ENCODE results near the gene ACAP2.
A peak's percentile ranks its signal among the peaks of the same experiment; 100 is the strongest.
"Not testable (repeated sequence)": the region's sequence is repeated elsewhere in the genome, so short reads cannot be mapped to it uniquely, and the experiment has no call there.

The ACAP2 gene

DNA sequence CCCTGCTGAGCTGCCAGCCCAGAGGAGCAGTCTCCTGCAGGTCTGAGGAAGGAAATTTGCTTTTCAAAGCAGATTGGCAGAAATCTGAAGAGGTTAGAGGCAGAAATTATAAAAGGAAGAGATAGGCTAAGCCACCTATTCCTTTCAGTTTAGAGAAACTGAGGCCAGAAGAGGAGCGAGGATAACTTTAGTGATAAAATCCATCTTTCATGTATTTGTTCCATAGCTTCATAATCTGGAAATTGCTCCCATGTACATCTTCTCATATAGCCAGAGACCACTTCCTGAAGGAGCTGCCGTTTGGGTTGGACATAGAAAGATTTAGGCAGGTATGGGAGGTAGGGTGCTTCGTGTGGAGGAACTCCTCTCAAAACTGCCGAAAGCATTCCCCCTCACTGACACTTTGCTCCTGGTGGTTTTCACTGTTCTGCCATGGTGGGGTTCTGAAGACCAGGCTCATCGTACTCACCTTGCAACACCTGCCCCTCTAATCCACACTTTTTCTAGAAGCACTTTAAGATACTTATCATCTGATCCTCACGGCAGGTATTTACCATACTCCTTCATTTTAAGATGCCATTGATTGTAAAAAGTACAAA, 670 bp upstream of the ACAP2 start:
- no peak for DNase-seq

DNA sequence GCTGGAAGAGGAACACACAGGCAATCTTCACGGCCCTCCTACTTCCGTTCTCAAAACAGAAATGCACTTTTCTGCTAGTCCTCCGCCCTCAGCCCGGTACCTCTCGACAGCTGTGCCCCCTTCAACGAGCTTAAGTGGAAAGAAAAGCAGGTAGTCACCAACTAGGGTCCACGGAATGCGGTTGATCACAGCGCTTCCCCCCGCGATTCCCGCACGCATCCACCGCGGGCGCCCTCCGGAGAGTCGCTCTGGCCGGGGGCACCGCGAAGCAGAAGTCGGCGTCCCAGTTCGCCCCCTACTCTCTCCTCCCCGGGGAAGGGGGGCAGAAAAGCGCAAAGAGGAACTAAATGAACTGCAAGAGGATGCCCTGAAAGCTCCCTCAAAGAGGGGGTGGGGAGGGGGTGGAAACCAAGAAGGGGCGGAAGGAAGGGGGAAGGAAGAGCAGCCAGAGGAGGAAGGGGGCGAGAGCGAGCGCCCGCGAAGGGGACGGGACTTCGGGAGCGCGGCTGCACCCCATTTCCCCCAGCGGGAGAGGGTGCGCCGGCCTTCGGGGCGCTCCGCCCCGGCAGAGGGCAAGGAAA, 738 bp downstream of the ACAP2 start:
- DNase-seq, result peak; percentile 64

DNA sequence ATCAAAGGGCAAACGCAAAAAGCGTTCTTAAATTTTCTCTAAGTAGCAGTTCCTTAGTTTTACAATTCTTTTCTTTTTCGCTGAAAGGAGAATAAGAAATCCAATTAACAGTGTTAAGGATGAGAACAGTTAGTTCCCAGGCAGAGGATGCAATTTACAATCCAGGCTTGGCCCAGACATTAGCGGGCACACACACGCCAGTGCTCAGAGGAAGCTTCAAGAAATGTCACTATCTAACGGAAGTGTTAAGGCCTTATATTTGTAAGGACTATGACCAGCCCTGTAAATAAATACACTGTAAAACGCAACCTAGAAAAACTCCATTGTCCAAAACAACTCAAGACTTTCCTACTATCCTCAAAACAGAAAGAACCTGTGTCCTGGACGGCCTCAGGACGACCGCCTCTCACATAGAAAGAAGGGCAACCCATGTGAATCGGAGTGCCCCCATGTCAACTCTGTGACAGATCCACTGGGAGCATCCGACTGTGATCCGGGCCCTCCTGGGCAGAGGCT, 1.3 kb downstream of the ACAP2 start:
- DNase-seq, result no peak

DNA sequence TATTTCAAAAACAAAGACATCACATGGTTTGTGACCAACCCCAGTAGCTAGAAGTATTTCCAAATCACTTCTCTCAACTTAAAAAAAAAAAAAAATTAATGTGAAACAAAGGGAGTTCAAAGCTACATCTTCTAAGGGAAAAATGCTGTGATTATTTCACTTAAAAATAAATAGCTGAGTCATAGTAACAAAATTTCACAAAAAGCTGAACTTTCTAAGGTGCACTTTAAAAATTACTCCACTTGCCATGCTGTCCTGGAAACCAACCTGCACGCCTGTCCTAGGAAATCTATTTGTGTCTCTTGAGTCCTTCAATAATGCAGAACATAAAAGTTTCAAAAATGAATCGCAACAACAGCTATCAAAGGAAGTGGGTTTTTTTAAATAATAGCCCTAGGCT, 1.8 kb downstream of the ACAP2 start:
- no peak for DNase-seq

DNA sequence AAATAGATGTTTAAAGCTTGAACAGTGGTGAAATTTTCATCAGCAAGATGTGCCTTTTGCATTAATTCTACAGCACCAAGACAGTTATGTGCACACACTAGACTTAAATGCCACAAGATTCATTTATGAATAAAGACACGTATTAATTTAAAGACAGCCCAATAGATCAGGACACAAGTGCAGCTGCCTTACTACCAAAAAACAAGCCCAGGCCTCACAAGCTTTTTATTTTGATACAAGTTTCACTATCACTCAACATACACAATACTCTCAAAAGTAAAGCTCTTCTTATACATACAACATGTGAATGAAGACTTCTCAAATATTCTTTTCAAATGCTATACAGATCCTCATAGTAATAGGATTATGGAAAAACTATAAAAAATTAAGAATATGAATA, 2.4 kb downstream of the ACAP2 start:
- no peak for DNase-seq

DNA sequence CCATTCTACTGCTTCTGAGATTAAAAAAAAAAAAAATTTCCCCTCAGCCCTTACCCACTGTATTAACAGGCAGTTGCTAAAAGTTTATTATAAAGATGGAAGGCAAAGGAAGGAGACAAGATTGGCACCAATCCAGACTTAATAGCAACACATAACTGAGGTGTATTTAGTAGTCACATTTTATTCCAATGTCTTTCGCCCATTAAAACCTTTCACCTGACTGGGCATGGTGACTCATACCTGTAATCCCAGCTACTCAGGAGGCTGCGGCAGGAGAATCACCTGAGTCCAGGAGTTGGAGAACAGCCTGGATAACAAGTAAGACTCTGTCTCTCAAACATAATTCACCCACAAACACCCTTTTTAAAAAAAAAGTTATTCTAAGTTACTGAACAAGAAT, 4.4 kb downstream of the ACAP2 start:
- DNase-seq, result no peak

DNA sequence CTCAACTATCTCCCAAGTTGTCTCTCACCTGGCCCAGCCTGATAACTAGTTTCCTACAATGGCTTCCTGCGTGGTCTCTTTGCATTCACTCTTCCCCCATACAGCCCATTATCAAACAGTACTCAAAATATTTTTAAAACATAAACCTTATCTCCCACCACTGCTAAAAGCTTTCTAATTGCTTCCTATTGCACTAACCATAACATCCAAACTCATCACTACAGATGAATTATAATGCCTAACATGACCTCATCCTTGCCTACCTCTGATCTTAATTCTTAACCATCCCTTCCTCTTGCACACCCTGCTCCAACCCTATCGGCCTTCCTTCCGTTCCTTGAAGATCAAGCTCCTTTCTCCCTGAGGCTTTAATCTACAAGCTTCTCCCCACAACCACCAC, 17.0 kb downstream of the ACAP2 start:
- DNase-seq, result no peak

DNA sequence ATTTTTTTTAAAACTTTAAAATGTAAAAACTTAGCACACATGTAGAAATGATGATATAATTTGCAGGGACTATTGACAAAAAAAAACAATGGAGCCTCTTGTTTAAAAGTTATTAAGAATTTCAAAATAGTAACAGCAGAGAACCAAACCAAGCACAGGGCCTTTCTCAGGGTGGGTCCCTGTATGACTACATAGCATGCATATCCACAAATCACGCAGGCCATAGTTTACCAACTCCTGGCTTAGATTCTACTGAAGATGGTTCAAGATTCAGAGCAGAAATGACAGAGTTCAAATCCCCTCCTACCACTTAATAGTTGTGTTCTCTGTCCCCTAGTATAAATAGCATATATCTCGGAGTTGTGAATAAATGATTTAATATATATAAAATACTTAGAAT, 19.0 kb downstream of the ACAP2 start:
- DNase-seq, result no peak

DNA sequence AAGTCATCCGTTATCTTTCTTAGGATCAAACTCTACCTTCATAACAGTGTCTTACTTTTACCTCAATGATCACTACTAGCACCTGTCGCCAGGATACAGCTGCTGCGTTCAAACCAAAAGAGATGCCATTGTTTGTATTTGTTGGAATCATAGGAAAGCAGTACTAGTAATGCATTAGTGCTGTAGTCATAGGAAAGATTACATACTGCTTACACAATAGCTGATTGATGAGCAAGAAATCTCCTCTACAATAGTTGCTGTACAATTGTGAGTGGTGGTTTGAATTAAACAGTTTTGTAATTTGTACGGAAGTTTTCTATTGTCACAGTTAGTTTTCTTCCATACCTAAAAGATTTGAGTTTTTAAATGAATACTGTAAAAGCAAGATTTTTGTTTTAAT, 21.4 kb downstream of the ACAP2 start:
- DNase-seq, result no peak

DNA sequence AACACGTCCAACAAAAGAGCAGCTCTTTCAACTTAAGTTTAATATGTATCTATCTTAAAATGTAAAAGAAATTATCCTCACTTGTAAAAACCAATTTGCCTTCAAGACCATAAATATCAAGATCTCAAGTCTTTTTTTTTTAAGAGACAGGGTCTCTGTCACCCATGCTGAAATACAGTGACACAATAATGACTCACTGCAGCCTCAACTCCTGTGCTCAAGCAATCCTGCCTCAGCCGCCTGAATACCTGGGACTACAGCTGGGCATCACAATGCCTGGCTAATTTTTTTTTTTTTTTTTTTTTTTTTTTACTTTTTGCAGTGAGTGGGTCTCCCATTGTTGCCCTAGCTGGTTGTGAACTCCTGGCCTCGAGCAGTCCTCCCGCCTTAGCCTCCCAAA, 26.0 kb downstream of the ACAP2 start:
- no peak for DNase-seq

DNA sequence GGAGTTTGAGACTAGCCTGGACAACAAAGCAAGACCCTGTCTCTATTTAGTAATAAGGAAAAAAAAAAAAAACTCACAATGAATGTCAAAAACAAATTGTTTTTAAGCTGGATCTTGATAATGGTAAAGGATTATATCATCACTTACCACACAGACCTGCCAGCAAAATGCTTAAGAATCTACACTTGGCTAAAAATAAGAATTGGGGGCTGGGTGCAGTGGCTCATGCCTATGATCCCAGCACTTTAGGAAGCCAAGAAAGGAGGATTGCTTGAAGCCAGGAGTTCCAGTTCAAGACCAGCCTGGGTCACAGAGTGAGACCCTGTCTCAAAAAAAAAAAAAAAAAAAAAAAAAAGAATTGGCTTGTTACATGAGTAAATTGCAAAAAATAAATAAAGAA, 31.0 kb downstream of the ACAP2 start:
- DNase-seq, result no peak

DNA sequence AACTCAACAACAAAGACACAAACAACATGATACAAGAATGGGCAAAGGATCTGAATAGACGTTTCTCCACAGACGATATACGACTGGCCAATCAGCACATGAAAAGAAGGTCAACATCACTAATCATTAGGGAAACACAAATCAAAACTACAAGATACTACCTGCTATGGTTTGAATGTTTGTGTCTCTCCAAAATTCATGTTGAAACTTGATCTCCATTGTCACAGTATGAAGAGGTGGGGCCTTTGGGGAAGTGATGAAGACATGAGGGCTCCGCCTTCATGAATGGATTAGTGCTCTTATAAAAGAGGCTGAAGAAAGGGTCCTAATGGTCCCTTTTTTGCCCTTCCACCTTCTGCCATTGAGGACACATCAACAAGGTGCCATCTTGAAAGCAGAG, 32.3 kb downstream of the ACAP2 start:
- no peak for DNase-seq

DNA sequence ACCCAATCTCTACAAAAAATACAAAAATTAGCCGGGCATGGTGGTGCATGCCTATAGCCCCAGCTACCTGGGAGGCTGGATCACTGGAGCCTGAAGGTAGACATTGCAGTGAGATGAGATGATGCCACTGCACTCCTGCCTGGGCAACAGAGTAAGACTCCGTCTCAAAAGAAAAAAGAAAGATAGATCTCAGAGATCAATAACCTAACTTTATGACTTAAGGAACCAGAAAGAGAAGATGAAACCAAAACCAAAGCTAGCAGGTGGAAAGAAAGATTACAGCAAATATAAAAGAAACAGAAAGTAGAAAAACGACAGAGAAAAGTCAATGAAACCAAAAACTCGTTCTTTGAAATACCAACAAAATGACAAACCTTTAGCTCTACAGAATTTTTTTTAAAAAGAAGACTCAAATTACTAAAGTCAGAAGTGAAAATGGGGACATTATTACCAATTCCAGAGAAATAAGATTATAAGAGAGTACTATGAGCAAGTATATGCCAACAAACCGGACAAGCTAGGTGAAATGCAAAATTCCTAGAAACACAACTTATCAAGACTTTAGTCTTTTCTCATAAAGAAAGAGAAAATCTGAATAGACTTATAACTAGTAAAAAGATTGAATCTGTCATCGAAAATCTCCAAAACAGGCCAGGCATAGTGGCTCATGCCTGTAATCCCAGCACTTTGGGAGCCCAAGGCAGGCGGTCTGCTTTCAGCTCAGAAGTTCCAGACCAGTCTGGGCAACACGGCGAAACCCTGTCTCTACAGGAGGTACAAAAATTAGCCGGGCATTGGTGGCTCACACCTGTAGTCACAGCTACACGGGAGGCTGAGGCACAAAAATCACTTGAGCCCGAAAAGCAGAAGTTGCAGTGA, 35.0 kb downstream of the ACAP2 start:
- DNase-seq, result no peak

DNA sequence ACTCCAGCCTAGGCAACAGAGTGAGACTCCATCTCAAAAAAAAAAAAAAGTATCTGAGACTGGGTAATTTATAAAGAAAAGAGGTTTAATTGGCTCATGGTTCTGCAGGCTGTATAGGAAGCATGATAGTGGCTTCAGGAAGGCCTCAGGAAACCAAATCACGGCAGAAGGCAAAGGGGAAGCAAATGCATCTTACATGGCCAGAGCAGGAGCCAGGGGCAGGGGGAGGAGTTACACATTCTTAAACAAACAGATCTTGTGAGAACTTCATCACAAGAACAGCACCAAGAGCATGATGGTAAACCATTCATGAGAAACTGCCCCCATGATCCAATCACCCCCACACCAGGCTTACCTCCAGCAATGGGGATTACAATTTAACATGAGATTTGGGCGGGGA, 37.2 kb downstream of the ACAP2 start:
- DNase-seq, result no peak

DNA sequence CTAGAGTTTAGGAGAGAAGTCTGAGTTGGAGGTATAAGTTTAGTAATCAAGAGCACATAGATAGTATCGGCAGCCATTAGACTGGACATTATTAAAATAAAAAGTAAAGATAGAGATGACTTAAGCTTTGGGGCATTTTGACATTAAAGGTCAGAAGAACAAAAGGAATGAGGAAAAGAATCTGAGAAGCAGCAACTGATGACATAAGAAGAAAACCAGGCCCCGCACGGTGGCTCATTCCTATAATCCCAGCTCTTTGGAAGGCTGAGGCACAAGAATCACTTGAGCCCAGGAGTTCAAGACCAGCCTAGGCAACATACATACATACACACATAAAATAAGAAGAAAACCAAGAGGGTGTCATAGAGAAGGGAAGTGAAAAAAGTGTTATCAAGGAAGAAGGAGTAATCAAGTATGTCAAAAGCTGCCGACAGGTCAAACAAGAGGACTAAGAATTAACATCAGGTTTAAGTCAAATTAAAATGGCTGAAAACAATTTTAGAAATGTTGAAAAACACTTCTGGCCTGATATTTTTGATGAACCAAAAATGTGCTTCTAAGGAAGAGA, 38.9 kb downstream of the ACAP2 start:
- no peak for DNase-seq

DNA sequence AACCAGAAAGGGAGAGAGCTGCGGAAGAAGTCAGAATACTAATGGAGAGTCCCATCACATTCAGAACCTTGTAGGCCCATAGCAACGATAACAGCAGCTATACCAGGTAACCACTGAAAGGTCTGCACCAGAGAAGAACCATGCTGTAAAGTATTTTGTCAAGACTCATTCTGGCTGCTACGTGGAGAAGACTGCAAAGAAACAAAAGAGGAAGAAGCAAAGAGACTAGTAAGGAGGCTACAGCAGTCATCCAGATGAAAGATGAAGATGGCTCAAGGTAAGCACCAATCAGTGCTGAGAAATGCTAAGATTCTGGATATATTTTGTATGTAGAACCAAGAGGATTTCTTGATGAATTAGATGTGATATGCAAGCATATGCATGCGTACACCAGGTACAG, 39.6 kb downstream of the ACAP2 start:
- DNase-seq, result no peak

DNA sequence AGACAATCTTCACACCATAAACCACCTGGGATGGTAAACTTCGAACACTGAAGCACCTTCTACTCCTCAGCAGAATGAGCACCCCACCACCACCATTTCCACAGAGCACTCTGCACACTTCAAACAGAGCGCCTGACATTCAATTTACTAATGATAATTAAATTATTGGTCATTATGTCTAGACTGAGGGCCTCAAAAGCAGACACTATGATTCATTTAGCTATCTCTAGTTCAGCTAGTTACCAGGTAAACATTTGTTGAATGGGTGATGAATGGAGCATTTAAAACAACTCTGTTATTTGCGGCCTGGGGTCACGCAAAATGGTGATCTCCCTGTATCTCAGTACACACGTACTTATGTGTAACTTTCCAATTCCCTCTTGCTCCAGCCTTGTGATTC, 40.9 kb downstream of the ACAP2 start:
- no peak for DNase-seq

DNA sequence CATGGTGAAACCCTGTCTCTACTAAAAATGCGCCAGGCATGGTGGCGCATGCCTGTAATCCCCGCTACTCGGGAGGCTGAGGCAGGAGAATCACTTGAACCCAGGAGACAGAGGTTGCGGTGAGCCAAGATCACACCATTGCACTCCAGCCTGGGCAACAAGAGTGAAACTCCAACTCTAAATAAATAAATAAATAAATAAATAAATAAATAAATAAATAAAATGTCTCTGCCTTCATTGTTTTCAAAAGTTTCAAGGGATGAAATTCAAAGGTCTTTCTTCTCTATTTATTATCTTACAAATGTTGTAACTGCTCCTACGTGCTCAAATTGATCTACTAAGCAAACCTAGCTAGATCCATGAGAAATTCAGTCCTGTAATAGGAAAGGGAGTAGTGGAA, 44.4 kb downstream of the ACAP2 start:
- DNase-seq, result not testable (repeated sequence)

DNA sequence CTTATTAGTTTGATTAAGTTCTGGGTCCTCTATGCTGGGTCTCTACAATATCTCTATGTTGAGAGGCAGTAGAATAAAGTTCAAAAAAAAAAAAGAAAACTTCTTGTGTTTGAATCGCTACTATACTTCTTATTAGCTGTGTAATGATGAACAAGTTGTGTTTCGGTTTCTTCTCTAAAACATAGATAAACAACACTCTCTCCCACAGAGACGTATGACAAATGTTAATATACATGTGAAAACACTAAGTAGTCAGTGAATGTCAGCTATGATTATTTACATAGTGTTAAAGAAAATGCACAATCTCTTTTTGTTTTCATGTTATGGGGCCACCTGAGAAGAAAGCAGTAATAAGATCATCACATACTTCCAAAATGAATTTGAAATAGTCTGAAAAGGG, 45.3 kb downstream of the ACAP2 start:
- no peak for DNase-seq

DNA sequence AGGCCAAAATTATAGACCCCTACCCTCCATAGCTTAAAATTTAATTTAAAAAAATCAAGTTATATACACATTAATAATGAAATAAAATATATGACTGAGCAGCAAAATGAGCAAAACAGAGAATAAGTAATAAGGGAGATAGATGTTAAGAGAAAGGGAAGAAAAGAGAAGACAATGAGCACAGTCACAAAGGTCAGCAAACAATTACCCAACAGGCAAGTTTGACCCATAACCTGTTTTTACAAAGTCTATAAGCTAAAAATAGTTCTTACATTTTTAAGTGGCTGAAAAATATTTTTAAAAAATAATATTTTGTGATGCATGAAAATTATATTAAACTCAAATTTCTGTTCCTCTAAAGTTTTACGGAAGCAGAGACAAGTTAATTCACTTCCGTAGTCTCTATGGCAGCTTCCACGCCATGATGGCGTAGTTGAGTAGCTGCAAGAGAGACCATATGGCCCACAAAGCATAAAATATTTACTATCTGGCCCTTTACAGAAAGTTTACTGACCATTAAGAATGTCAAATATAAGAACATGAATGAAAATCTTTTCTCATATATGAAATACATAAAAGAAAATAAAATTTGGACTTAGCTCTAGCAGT, 47.5 kb downstream of the ACAP2 start:
- DNase-seq, result no peak

DNA sequence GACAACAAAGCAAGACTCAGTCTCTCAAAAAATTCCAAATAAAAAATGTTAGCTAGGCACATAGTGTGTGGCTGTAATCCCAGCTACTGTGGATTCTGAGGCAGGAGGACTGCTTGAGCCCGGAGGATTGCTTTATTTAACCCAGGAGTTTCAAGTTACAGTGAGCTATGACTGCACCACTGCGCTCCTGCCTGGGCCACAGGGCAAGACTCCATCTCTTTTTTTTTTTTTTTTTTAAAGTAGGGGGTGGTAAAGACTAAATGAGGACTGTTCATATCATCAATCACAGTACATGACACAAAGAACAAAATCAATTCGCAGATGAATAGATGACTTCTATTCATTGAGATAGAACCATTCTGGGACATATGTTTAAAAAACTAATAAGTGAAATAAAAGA, 48.1 kb downstream of the ACAP2 start:
- no peak for DNase-seq

DNA sequence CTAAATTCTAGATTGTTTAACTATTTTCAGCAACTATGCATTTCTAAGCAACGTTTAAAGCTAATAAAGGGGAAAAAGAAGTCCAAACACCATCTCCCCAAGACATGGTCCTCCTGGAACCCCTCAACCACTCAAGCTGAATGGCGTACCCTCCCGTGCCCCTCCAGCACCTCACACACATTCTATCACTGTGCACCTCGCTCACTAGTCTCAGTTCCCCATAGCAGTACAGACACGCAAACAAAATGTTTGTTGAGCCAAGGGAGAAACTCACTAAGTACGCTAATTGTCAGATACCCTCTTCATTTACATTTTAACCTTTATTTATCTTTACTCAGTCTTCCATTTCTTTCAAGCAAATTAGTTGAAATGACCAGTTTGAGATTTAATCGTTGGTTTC, 48.8 kb downstream of the ACAP2 start:
- DNase-seq, result no peak

DNA sequence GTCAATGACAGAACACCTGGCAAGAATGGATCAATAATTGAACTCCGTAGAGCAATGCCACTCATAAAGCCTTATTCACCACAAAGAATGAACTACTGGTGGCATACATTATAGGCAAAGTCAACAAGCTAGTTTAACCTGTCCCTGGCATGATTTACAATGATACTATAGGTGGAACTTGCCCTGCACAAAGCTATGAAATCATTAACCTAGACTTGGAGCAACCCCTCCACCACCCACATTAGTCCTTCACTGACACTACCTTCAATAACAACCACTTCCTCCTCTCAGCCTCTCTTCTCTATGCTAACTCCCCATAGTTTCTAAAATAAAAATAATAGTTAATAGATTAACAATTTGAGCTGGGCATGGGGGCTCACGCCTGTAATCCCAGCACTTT, 54.4 kb downstream of the ACAP2 start:
- no peak for DNase-seq

DNA sequence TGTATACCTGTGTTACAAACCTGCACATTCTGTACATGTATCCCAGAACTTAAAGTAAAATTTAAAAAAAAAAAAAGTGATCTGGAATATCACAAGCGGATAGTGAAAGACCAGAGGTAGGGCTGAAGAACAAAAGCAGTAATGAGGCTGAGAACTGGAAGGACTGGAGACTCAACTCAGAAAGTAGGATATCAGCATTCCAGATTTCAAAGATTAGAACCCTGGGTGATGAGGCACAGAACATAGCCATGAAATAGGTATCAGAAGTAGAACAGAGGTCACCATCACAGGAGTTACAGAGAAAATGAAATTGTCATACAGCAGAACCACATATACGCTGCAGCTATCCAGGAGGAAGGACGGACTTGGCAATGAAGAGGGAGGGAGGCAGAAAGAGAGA, 56.1 kb downstream of the ACAP2 start:
- no peak for DNase-seq
